Measurements from ENCODE around the gene NCKAP1. TPM values are rescaled to one million over a fixed set of nuclear protein-coding genes. Genes with fewer than 3 reads are reported as not detected.
"Not testable (repeated sequence)": the region's sequence is repeated elsewhere in the genome, so short reads cannot be mapped to it uniquely, and the experiment has no call there.

Gene NCKAP1
- total RNA-seq, 1 donor from 2014 or later: 180 TPM

- H3K27me3 ChIP-seq (ENCODE audit: control insufficient read depth, insufficient read depth, low read length): no peaks in the 10 kb centered on the region
- DNase-seq (ENCODE audit: low read depth) (no peak), FAIRE-seq (no peak)
- no peak overlapping the region for H3K4me3 ChIP-seq (ENCODE audit: low read depth, low read length)
- TF ChIP-seq, protein P1, sequence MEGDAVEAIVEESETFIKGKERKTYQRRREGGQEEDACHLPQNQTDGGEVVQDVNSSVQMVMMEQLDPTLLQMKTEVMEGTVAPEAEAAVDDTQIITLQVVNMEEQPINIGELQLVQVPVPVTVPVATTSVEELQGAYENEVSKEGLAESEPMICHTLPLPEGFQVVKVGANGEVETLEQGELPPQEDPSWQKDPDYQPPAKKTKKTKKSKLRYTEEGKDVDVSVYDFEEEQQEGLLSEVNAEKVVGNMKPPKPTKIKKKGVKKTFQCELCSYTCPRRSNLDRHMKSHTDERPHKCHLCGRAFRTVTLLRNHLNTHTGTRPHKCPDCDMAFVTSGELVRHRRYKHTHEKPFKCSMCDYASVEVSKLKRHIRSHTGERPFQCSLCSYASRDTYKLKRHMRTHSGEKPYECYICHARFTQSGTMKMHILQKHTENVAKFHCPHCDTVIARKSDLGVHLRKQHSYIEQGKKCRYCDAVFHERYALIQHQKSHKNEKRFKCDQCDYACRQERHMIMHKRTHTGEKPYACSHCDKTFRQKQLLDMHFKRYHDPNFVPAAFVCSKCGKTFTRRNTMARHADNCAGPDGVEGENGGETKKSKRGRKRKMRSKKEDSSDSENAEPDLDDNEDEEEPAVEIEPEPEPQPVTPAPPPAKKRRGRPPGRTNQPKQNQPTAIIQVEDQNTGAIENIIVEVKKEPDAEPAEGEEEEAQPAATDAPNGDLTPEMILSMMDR (IDR thresholded peaks at IDR 0.05; ENCODE audit: insufficient read depth, low read length, severe bottlenecking): no peak
- peaks cover 4% of the 10 kb centered on the region for H3K36me3 ChIP-seq (ENCODE audit: control insufficient read depth, insufficient read depth, low read length)
These were observed 66.3 kb downstream of the NCKAP1 start for GRCh38 chr2:182971820-182972547.

DNA sequence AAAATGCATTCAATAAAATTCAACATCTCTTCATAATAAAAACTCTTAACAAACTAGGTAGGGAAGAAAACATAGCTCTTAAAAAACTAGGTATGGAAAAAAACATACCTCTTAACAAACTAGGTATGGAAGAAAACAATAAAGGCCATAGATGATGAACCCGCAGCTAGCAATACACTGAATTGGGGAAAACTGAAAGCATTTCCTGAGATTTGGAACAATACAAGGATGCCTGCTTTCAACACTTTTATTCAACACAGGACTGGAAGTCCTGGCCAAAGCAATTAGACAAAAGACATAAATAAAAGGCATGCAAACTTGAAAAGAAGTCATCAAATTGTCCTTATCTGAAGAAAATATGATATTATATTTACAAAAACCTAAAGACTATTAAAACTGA lies 67.8 kb downstream of the NCKAP1 start:
- peaks cover 3% of the 10 kb centered on the region for H3K36me3 ChIP-seq (ENCODE audit: control insufficient read depth, insufficient read depth, low read length)
- H3K4me3 ChIP-seq (ENCODE audit: low read depth, low read length): no peak overlapping the region
- FAIRE-seq (no peak), DNase-seq (ENCODE audit: low read depth) (no peak)
- TF ChIP-seq, protein P1 (IDR thresholded peaks at IDR 0.05; ENCODE audit: insufficient read depth, low read length, severe bottlenecking): no peak
- no peaks in the 10 kb centered on the region for H3K27me3 ChIP-seq (ENCODE audit: control insufficient read depth, insufficient read depth, low read length)

GRCh38 chr2:182968493-182968892 lies 69.8 kb downstream of the NCKAP1 start:
- H3K4me3 ChIP-seq (ENCODE audit: low read depth, low read length): no peak overlapping the region
- TF ChIP-seq, protein P1 (IDR thresholded peaks at IDR 0.05; ENCODE audit: insufficient read depth, low read length, severe bottlenecking): no peak
- FAIRE-seq (no peak), DNase-seq (ENCODE audit: low read depth) (no peak)
- no peaks in the 10 kb centered on the region for H3K27me3 ChIP-seq (ENCODE audit: control insufficient read depth, insufficient read depth, low read length)
- H3K36me3 ChIP-seq (ENCODE audit: control insufficient read depth, insufficient read depth, low read length): peaks cover 3% of the 10 kb centered on the region

DNA sequence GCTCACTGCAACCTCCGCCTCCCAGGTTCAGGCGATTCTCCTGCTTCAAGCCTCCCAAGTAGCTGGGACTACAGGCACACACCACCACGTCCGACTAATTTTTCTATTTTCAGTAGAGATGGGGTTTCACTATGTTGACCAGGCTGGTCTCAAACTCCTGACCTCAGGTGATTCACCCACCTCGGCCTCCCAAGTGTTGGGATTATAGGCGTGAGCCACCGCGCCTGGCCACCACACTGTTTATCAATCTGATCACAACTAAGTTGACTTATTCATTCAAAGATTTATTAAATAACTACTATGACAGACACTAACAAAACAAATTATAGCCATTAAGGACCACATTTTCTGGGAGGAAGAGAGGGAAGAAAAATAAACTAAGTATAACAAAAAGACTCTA lies 71.9 kb downstream of the NCKAP1 start:
- FAIRE-seq; H3K36me3 ChIP-seq (ENCODE audit: control insufficient read depth, insufficient read depth, low read length); DNase-seq (ENCODE audit: low read depth); H3K4me3 ChIP-seq (ENCODE audit: low read depth, low read length); H3K27me3 ChIP-seq (ENCODE audit: control insufficient read depth, insufficient read depth, low read length): not testable (repeated sequence)

GRCh38 chr2:182962641-182963040 lies 75.6 kb downstream of the NCKAP1 start:
- TF ChIP-seq, protein P1 (IDR thresholded peaks at IDR 0.05; ENCODE audit: insufficient read depth, low read length, severe bottlenecking): no peak
- H3K27me3 ChIP-seq (ENCODE audit: control insufficient read depth, insufficient read depth, low read length): no peaks in the 10 kb centered on the region
- FAIRE-seq (no peak), DNase-seq (ENCODE audit: low read depth) (no peak)
- peaks cover 1% of the 10 kb centered on the region for H3K36me3 ChIP-seq (ENCODE audit: control insufficient read depth, insufficient read depth, low read length)
- no peak overlapping the region for H3K4me3 ChIP-seq (ENCODE audit: low read depth, low read length)

- not testable (repeated sequence) for FAIRE-seq; H3K27me3 ChIP-seq (ENCODE audit: control insufficient read depth, insufficient read depth, low read length); DNase-seq (ENCODE audit: low read depth); H3K4me3 ChIP-seq (ENCODE audit: low read depth, low read length); H3K36me3 ChIP-seq (ENCODE audit: control insufficient read depth, insufficient read depth, low read length)
These were observed 77.4 kb downstream of the NCKAP1 start for GRCh38 chr2:182960869-182961268.

DNA sequence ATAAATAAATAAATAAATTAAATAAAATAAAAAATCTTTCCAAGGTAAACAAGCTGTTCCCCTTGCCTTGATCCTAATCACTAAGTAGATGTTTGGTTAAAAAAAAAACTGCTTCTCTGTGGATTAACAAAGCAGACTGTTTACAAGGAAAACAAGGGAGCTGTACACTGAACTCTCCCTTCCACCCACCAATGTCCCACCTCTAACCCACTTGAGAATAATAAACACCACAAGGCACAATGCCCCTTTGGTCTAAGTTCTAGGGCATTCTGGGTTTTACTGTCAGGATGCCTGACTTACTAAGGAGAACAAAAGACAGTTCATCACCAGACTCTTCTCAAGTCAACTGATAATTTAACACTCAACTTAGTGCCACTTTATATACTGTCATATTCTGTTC lies 83.5 kb downstream of the NCKAP1 start:
- DNase-seq (ENCODE audit: low read depth) (no peak), FAIRE-seq (no peak)
- TF ChIP-seq, protein P1 (IDR thresholded peaks at IDR 0.05; ENCODE audit: insufficient read depth, low read length, severe bottlenecking): no peak
- Histone ChIP-seq H3K4me3 (ENCODE audit: low read depth, low read length) (no peak overlapping the region), H3K36me3 (ENCODE audit: control insufficient read depth, insufficient read depth, low read length) (peaks cover 1% of the 10 kb centered on the region), H3K27me3 (ENCODE audit: control insufficient read depth, insufficient read depth, low read length) (no peaks in the 10 kb centered on the region)
